NCI-H146 treated with DMSO at 0.1 percent for 48 hours (cell line): ENCODE measurements around the gene SEC61B.

Source experiments
- DNase-seq: peaks from one replicate; lab custom pipeline; 2025; ENCODE audit not compliant: unreplicated experiment; lab: John Stamatoyannopoulos, UW

SEC61B gene

GRCh38 chr9:99269416-99269815 lies 47.3 kb downstream of the SEC61B start:
- DNase-seq: no peak

- DNase-seq: no peak
Measured at GRCh38 chr9:99270491-99270890, 48.4 kb downstream of the SEC61B start.

- no peak for DNase-seq
Measured at GRCh38 chr9:99272836-99273235, 50.8 kb downstream of the SEC61B start.

DNA sequence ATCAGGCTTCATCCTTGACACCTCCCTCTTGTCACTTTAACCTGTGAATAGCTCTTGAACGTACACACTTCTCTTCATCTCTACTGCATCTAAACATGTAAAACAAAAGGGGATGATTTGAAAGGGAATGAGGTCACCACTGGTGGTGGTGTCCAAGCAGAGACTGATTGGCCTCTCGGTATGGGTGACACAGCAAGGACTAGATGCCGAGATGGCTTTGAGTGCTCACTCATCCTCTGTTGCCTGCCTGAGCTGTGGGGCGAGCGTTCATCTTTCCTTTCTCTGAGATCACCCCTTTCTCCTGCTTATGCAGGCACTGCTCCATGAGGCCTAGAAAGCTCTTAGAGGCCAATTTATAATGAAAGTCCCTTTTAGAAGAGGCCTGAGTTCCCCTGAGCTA lies 51.9 kb downstream of the SEC61B start:
- DNase-seq: no peak

GRCh38 chr9:99274495-99274894 lies 52.4 kb downstream of the SEC61B start:
- DNase-seq: no peak
